Lung (tissue), 12 donors: ENCODE measurements around the gene FYN. TPM values are rescaled to one million over a fixed set of nuclear protein-coding genes. Genes with fewer than 3 reads are reported as not detected.

Experiments
- ATAC-seq: fragments of 200-7000 bp; cut with Tn5 transposase; one replicate; pipeline ENCODE4 v1.9.1; 2020; ENCODE audit warnings: moderate number of reproducible peaks; ENCODE audit not compliant: insufficient read depth, low FRiP score
- DNase-seq, 3 donors: peaks; one replicate each; pipeline ENCODE4 v3.0.0-alpha.2; 2013 to 2017
- H3K27ac ChIP-seq, 2 donors: one replicate each; pipeline ENCODE4 v1.5.1; 2013; ENCODE audit warnings: mild to moderate bottlenecking in 2 of 2, moderate library complexity in 2 of 2, control low read depth in 1 of 2, inconsistent platforms in 1 of 2, low read depth in 1 of 2, low read length in 1 of 2
- H3K27me3 ChIP-seq, 3 donors: one replicate each; pipeline ENCODE4 v1.5.1; 2013; ENCODE audit warnings: low read length in 2 of 3; ENCODE audit not compliant: control insufficient read depth in 3 of 3, insufficient read depth in 3 of 3
- H3K36me3 ChIP-seq, 4 donors: one replicate each; pipeline ENCODE4 v1.5.1; 2013; ENCODE audit warnings: low read length in 4 of 4, mild to moderate bottlenecking in 1 of 4, moderate library complexity in 1 of 4; ENCODE audit not compliant: control insufficient read depth in 4 of 4, insufficient read depth in 4 of 4
- H3K4me1 ChIP-seq, 5 donors: one replicate each; pipeline ENCODE4 v1.5.1; 2013; ENCODE audit warnings: low read length in 5 of 5, mild to moderate bottlenecking in 2 of 5, moderate library complexity in 1 of 5; ENCODE audit not compliant: control insufficient read depth in 5 of 5, insufficient read depth in 5 of 5
- H3K4me3 ChIP-seq: one replicate; pipeline ENCODE4 v1.5.1; 2013; ENCODE audit warnings: mild to moderate bottlenecking, control low read depth, moderate library complexity
- H3K9ac ChIP-seq, 2 donors: one replicate each; pipeline ENCODE4 v1.5.1; 2013; ENCODE audit warnings: low read length in 2 of 2, control low read depth in 1 of 2; ENCODE audit not compliant: insufficient read depth in 1 of 2
- H3K9me3 ChIP-seq, 4 donors: one replicate each; pipeline ENCODE4 v1.5.1; 2013; ENCODE audit warnings: low read length in 3 of 4, mild to moderate bottlenecking in 1 of 4, moderate library complexity in 1 of 4; ENCODE audit not compliant: control insufficient read depth in 4 of 4, insufficient read depth in 3 of 4
- WGBS, 2 donors: extraction: QIAGEN DNeasy Blood & Tissue Kit; methylation state at CpG; one replicate each; pipeline ENCODE4 v1.1.7; 2013; 5-methylcytosine and 5-hydroxymethylcytosine counted together
- polyA plus RNA-seq, 2 donors: library from polyadenylated mRNA; stranded (reverse); fragments of 200-250 nt; gene quantifications; one replicate each; pipeline ENCODE4 v1.2.1, GENCODE V29; 2013
- total RNA-seq, 2 donors: library from RNA; depleted of rRNA in 1 of 2; stranded (reverse); fragments of >200 nt in 1 of 2; gene quantifications; one replicate each; pipeline ENCODE4 v1.2.1, GENCODE V29; 2014 to 2021
- TF ChIP-seq, protein P1 (sequence below): IDR thresholded peaks from 2 replicates; pipeline ENCODE4 v1.5.1; 2012; ENCODE audit warnings: mild to moderate bottlenecking; ENCODE audit errors: control extremely low read depth, extremely low read depth
- donor health status: control.
- donor health status: control.
- donor health status: Bipolar disorder and iron deficiency.
- donor health status: healthy.
- donor health status: DM: yes; HTN: yes; CAD: no.

FYN gene
- total and polyA plus RNA-seq, 4 donors: 27.3 to 157 (median 71.0) TPM

DNA sequence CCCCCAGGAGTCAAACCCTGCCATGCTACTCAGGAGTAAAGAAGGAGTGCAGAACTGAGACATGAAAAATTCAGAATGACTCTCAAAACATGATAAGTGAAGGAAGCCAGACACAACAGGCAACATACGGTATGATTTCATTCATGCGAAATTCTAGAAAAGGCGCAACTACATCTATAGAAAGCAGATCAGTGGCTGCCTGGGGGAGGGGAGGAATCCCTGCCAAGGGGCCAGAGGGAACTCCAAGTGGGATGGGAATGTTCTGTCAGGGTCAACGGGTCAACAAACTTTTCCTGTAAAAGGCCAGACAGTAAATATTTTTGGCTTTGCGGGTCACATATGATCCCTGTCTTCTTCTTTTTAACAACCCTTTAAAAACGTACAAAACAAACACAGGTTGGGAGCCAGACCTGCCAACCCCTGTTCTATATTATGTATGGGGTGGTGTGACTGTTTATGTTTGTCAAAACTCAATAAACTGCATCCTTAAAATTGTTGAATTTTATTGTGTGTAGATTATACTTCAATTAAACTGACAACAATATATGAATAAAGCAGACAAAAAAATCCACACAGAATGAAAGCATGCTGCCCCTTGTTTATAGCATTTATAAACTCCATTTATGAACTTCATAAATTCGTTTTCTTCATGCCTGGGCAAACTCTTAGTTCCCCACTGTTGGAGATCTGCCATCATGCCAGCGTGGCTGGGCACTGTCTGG is 211.0 kb downstream of the FYN start:
- DNase-seq: peak; percentile 53 to 73 (median 60)
- Histone ChIP-seq H3K36me3 (no peaks in the 10 kb centered on the region), H3K27me3 (no peaks in the 10 kb centered on the region), H3K4me1 (peaks cover 9 to 48% (median 29%) of the 10 kb centered on the region in 5 donors), H3K9ac (no peak overlapping the region), H3K27ac (peak overlapping the region in 1 of 2 donors; percentile 36), H3K9me3 (peaks cover 0 to 2% (median 0%) of the 10 kb centered on the region in 4 donors), H3K4me3 (no peak overlapping the region)
- WGBS, 2 donors: 71 to 72% methylated on average over 8 of the region's 8 CpGs
- TF ChIP-seq, protein P1, sequence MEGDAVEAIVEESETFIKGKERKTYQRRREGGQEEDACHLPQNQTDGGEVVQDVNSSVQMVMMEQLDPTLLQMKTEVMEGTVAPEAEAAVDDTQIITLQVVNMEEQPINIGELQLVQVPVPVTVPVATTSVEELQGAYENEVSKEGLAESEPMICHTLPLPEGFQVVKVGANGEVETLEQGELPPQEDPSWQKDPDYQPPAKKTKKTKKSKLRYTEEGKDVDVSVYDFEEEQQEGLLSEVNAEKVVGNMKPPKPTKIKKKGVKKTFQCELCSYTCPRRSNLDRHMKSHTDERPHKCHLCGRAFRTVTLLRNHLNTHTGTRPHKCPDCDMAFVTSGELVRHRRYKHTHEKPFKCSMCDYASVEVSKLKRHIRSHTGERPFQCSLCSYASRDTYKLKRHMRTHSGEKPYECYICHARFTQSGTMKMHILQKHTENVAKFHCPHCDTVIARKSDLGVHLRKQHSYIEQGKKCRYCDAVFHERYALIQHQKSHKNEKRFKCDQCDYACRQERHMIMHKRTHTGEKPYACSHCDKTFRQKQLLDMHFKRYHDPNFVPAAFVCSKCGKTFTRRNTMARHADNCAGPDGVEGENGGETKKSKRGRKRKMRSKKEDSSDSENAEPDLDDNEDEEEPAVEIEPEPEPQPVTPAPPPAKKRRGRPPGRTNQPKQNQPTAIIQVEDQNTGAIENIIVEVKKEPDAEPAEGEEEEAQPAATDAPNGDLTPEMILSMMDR: no peak
- ATAC-seq: no peak

DNA sequence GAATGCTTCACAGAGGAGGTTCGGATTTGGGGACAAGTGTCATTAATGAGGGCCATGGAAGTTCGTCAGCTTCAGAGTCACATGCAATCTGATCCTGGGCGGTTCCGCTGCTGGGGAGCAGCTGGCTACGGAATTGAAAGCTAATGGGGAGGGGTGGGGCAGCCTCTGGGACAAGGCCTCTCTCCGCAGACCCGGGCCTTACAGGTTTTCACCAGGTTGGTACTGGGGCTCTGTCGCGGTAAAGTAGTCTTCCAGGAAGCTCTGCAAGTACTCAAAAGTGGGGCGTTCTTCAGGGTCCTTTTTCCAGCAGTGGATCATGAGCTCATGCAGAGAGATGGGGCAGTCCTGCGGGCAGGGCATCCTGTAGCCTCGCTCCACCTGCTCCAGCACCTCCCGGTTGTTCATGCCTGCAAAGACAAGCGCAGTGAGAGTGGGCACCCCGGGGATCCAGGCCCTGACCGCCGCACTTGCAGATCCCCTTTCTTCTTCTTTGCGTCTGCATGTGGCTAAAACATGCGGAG is 211.7 kb downstream of the FYN start:
- ATAC-seq: no peak

DNA sequence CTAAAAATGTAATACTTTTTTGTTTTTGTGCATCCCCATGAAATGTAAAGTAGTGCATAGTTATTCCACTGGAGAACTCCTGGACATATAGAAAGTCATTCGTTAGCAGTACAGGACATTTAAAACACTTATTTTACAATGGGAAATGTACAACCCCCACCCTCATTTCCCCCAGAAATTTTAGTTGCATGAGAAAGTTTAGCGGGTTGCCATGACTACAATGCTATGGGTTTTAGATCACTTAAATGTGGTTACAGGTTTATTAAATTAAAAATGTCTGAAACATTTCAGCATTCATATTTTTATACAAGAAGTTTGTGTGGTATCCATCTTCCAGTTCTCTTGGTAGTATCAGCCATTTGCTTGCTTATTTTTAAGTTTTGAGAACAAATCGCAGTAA is 212.7 kb downstream of the FYN start:
- no peak for DNase-seq
- Histone ChIP-seq H3K27me3 (no peaks in the 10 kb centered on the region), H3K36me3 (no peaks in the 10 kb centered on the region), H3K27ac (no peak overlapping the region), H3K9ac (no peak overlapping the region), H3K4me1 (peaks cover 4 to 36% (median 23%) of the 10 kb centered on the region in 5 donors), H3K9me3 (peaks cover 0 to 2% (median 0%) of the 10 kb centered on the region in 4 donors), H3K4me3 (no peak overlapping the region)
- 98 to 99% methylated on average over 3 of the region's 3 CpGs for WGBS, 2 donors
- ATAC-seq: no peak
- TF ChIP-seq, protein P1: no peak

More for the DNA sequence above, 211.7 kb downstream of the FYN start:
- Histone ChIP-seq H3K27ac (no peak overlapping the region), H3K27me3 (no peaks in the 10 kb centered on the region), H3K9ac (no peak overlapping the region), H3K36me3 (no peaks in the 10 kb centered on the region), H3K9me3 (peaks cover 0 to 2% (median 0%) of the 10 kb centered on the region in 4 donors), H3K4me1 (peaks cover 7 to 41% (median 26%) of the 10 kb centered on the region in 5 donors), H3K4me3 (no peak overlapping the region)
- TF ChIP-seq, protein P1: no peak
- 71 to 88% methylated on average over 19 of the region's 19 CpGs for WGBS, 2 donors
- DNase-seq: peak; percentile 26 to 61 (median 37)
